Endothelial cell of coronary artery (primary cell): Measurements from ENCODE around the gene GPS1. TPM values are rescaled to one million over a fixed set of nuclear protein-coding genes. Genes with fewer than 3 reads are reported as not detected.

Experiments used
- total RNA-seq: library from RNA; depleted of rRNA; stranded (reverse); fragments of >200 nt; gene quantifications from 2 replicates; pipeline ENCODE4 v1.2.3, GENCODE V29; 2014

Gene GPS1
- total RNA-seq, result 105 and 107 TPM in 2 replicates

GRCh38 chr17:82051776-82052637 lies at the start of gene GPS1, which contains the start of gene RFNG:
GPS1 (plus strand) TSS chr17:82051898; CDS start chr17:82051932, 34 bp downstream.
RFNG (minus strand) TSS chr17:82051811; CDS start chr17:82051766, 45 bp downstream.

GRCh38 chr17:82022310-82022980 lies 29.3 kb upstream of the GPS1 start, which contains the start of gene CENPX:
CENPX (minus strand) TSS chr17:82022878; CDS start chr17:82022861, 17 bp downstream.

GRCh38 chr17:82022981-82023446 lies 28.7 kb upstream of the GPS1 start, which contains the start of gene LRRC45:
LRRC45 (plus strand) TSS chr17:82023305; CDS start chr17:82023644, 339 bp downstream.

GRCh38 chr17:82031303-82031884 lies 20.3 kb upstream of the GPS1 start, which contains the start of gene RAC3:
RAC3 (plus strand) TSS chr17:82031678; CDS start chr17:82031762, 84 bp downstream.

GRCh38 chr17:82037092-82037888 lies 14.4 kb upstream of the GPS1 start, which contains the start of gene DCXR:
DCXR (minus strand) TSS chr17:82037697; CDS start chr17:82037682, 15 bp downstream.

GRCh38 chr17:82065638-82066303 lies 14.1 kb downstream of the GPS1 start, which contains the start of gene DUS1L:
DUS1L (minus strand) TSS chr17:82065804; CDS start chr17:82065059, 745 bp downstream.

GRCh38 chr17:82098169-82098938 lies 46.7 kb downstream of the GPS1 start, which contains the start of gene FASN:
FASN (minus strand) TSS chr17:82098236; CDS start chr17:82096445, 1,791 bp downstream.

Other genes with a start within 250 kb of the GPS1 start
- not detected in 2 replicates for gene GCGR, start 247.7 kb upstream of the GPS1 start, total RNA-seq
- 114 and 175 TPM in 2 replicates for gene MCRIP1, start 218.6 kb upstream of the GPS1 start, total RNA-seq
- gene PPP1R27, start 216.8 kb upstream of the GPS1 start, total RNA-seq, result not detected in 2 replicates
- 710 and 947 TPM in 2 replicates for gene P4HB, start 191.4 kb upstream of the GPS1 start, total RNA-seq
- gene ARHGDIA, start 180.6 kb upstream of the GPS1 start, total RNA-seq, result 103 and 167 TPM in 2 replicates
- 171 and 230 TPM in 2 replicates for gene ALYREF, start 160.3 kb upstream of the GPS1 start, total RNA-seq
- 187 and 197 TPM in 2 replicates for gene ANAPC11, start 160.2 kb upstream of the GPS1 start, total RNA-seq
- 0.27 and 0.28 TPM in 2 replicates for gene NPB, start 149.7 kb upstream of the GPS1 start, total RNA-seq
- gene PCYT2, start 140.5 kb upstream of the GPS1 start, total RNA-seq, result 19.9 and 25.6 TPM in 2 replicates
- 15.0 and 18.5 TPM in 2 replicates for gene SIRT7, start 133.7 kb upstream of the GPS1 start, total RNA-seq
- 14.0 and 18.6 TPM in 2 replicates for gene MAFG, start 124.2 kb upstream of the GPS1 start, total RNA-seq
- 89.6 and 118 TPM in 2 replicates for gene PYCR1, start 114.6 kb upstream of the GPS1 start, total RNA-seq
- not detected in 2 replicates for gene MYADML2, start 104.7 kb upstream of the GPS1 start, total RNA-seq
- gene NOTUM, start 90.7 kb upstream of the GPS1 start, total RNA-seq, result under 0.01 TPM in 1 of 2 replicates, not detected in the other
- gene ASPSCR1, start 74.3 kb upstream of the GPS1 start, total RNA-seq, result 21.8 and 22.2 TPM in 2 replicates
- gene CENPX, start 29.0 kb upstream of the GPS1 start, total RNA-seq, result 22.3 and 48.6 TPM in 2 replicates
- 15.3 and 21.4 TPM in 2 replicates for gene LRRC45, start 28.6 kb upstream of the GPS1 start, total RNA-seq
- gene RAC3, start 20.2 kb upstream of the GPS1 start, total RNA-seq, result 21.1 and 32.0 TPM in 2 replicates
- gene DCXR, start 14.2 kb upstream of the GPS1 start, total RNA-seq, result 29.9 and 42.8 TPM in 2 replicates
- 18.1 and 28.5 TPM in 2 replicates for gene RFNG, start 87 bp upstream of the GPS1 start, total RNA-seq
- gene DUS1L, start 13.9 kb downstream of the GPS1 start, total RNA-seq, result 58.5 and 69.6 TPM in 2 replicates
- gene FASN, start 46.3 kb downstream of the GPS1 start, total RNA-seq, result 49.5 and 52.8 TPM in 2 replicates
- 8.0 and 16.7 TPM in 2 replicates for gene CCDC57, start 160.9 kb downstream of the GPS1 start, total RNA-seq
- 97.3 and 281 TPM in 2 replicates for gene SLC16A3, start 177.1 kb downstream of the GPS1 start, total RNA-seq
- 52.3 and 66.3 TPM in 2 replicates for gene CSNK1D, start 221.8 kb downstream of the GPS1 start, total RNA-seq